GM12878 (cell line): ENCODE measurements around the gene PPP2R5C. TPM values are rescaled to one million over a fixed set of nuclear protein-coding genes. Genes with fewer than 3 reads are reported as not detected.
A peak's percentile ranks its signal among the peaks of the same experiment; 100 is the strongest.

Source experiments
- ATAC-seq: fragments of 200-7000 bp; cut with Tn5 transposase; 3 replicates; pipeline ENCODE4 v1.9.1; 2020; ENCODE audit warnings: mild to moderate bottlenecking, moderate library complexity
- BruUV-seq: library from RNA; stranded (reverse); fragments of 400-500 nt; replicated peaks from 2 replicates; lab custom pipeline; 2021; lab: Mats Ljungman, UMichigan
- CTCF ChIA-PET: fragments of 300-600 bp; sonication (Branson Sonifier 250); formaldehyde crosslinking; extraction: SDS; loops from one replicate; lab custom pipeline; 2021; ENCODE audit warnings: inconsistent platforms; lab: Yijun Ruan, JAX
- POLR2A ChIA-PET: fragments of 350-600 bp; formaldehyde crosslinking; extraction: SDS; loops from one replicate; lab custom pipeline; 2021; ENCODE audit warnings: inconsistent platforms; lab: Charles Lee
- RAD21 ChIA-PET: fragments of 300-600 bp; sonication (Branson Sonifier 250); formaldehyde crosslinking; loops from one replicate; lab custom pipeline; 2023; ENCODE audit warnings: antibody characterized with exemption; ENCODE audit not compliant: unreplicated experiment; lab: Charles Lee
- SMC1A ChIA-PET: fragments of 300-600 bp; sonication (Branson Sonifier 250); formaldehyde crosslinking; loops from one replicate; lab custom pipeline; 2023; ENCODE audit not compliant: unreplicated experiment, uncharacterized antibody; lab: Charles Lee
- DNase-seq: peaks from one replicate; pipeline ENCODE4 v3.0.0-alpha.2; 2011; ENCODE audit warnings: low read depth, low spot score
- FAIRE-seq: peaks from 3 replicates; lab custom pipeline; 2011; peaks lifted over from hg19 to GRCh38; lab: Jason Lieb, UNC
- H2AFZ ChIP-seq: 2 replicates; pipeline ENCODE4 v1.6.0; 2011; ENCODE audit warnings: low read depth, low read length, control low read depth; ENCODE audit not compliant: control insufficient read depth
- H3K27ac ChIP-seq: 2 replicates; pipeline ENCODE4 v1.5.1; 2011; ENCODE audit warnings: control low read depth; ENCODE audit not compliant: control insufficient read depth, insufficient read depth
- H3K27me3 ChIP-seq, 2 experiments: replicated peaks in 1 of 2; 2 replicates each; pipeline versions ENCODE4 v1.6.0 to v1.6.1; 2011; ENCODE audit warnings: low read length in 1 of 2; ENCODE audit not compliant: control insufficient read depth in 2 of 2, insufficient read depth in 2 of 2
- H3K36me3 ChIP-seq, 2 experiments: 2 replicates each; pipeline ENCODE4 v1.5.1; 2011; ENCODE audit warnings: low read length in 1 of 2; ENCODE audit not compliant: control insufficient read depth in 2 of 2, insufficient read depth in 2 of 2
- H3K4me1 ChIP-seq: 2 replicates; pipeline ENCODE4 v1.6.1; 2011; ENCODE audit warnings: mild to moderate bottlenecking, low read length, moderate library complexity, mixed read lengths; ENCODE audit not compliant: control insufficient read depth, insufficient read depth
- H3K4me2 ChIP-seq: 2 replicates; pipeline ENCODE4 v1.6.0; 2011; ENCODE audit warnings: control low read depth; ENCODE audit not compliant: control insufficient read depth, insufficient read depth
- H3K4me3 ChIP-seq: fragments of 200-600 bp; sonication (generic); 2 replicates; pipeline ENCODE4 v1.5.1; 2016
- H3K79me2 ChIP-seq: 2 replicates; pipeline ENCODE4 v1.6.0; 2011; ENCODE audit warnings: low read length; ENCODE audit not compliant: control insufficient read depth, insufficient read depth
- H3K9ac ChIP-seq: 2 replicates; pipeline ENCODE4 v1.8.0; 2011; ENCODE audit warnings: low read length, control low read depth, mixed read lengths; ENCODE audit not compliant: control insufficient read depth, insufficient read depth
- H3K9me3 ChIP-seq: replicated peaks from 3 replicates; pipeline ENCODE4 v1.5.1; 2011; ENCODE audit warnings: mild to moderate bottlenecking, low read length; ENCODE audit not compliant: control insufficient read depth, insufficient read depth
- H4K20me1 ChIP-seq: 2 replicates; pipeline ENCODE4 v1.6.0; 2011; ENCODE audit not compliant: control insufficient read depth, insufficient read depth
- CTCF ChIP-seq, 3 experiments: IDR thresholded peaks in 2 of 3; conservative IDR thresholded peaks in 1 of 3; 2 replicates each; pipeline ENCODE4 v1.5.1; 2011; ENCODE audit warnings: low read depth in 3 of 3, low read length in 3 of 3, mild to moderate bottlenecking in 3 of 3, control low read depth in 2 of 3, moderate library complexity in 2 of 3, inconsistent platforms in 1 of 3, mixed read lengths in 1 of 3; ENCODE audit not compliant: control insufficient read depth in 2 of 3, insufficient read depth in 1 of 3; ENCODE audit errors: extremely low read depth in 1 of 3
- SRF ChIP-seq, 2 experiments: IDR thresholded peaks; 2 replicates each; pipeline ENCODE4 v1.6.1; 2011; ENCODE audit warnings: low read depth in 2 of 2, low read length in 2 of 2, mild to moderate bottlenecking in 1 of 2, moderate library complexity in 1 of 2
- ZNF384 ChIP-seq: IDR thresholded peaks from 2 replicates; pipeline ENCODE4 v1.6.1; 2012; ENCODE audit warnings: low read depth, mild to moderate bottlenecking, low read length, improper control_type of control experiment, borderline replicate concordance
- WGBS: methylation state at CpG from one replicate; pipeline ENCODE4 v1.1.6; 2016; ENCODE audit warnings: low lambda C conversion rate; ENCODE audit not compliant: insufficient replicate concordance, insufficient coverage; ENCODE audit errors: missing lambda C conversion rate; 5-methylcytosine and 5-hydroxymethylcytosine counted together
- in situ Hi-C: fragments of 300-500 bp; cut with MboI; formaldehyde crosslinking; loops from 9 replicates; pipeline ENCODE4 v1.14.3; 2018; ENCODE audit warnings: mixed read lengths
- intact Hi-C: fragments of 100-400 bp; cut with micrococcal nuclease; formaldehyde crosslinking; loops from one replicate; pipeline ENCODE4 v1.14.2; 2022; ENCODE audit not compliant: unreplicated experiment
- polyA plus RNA-seq, 11 experiments: library from polyadenylated mRNA; depleted of rRNA in 4 of 11; unstranded in 6 of 11; stranded (reverse) in 5 of 11; fragments of >200 nt; fragmentation: Nextera tagmentation in 4 of 11; fragmentation: Illumina TruSeq in 1 of 11; extraction: Ambion mirVana in 4 of 11; extraction: Trizol in 1 of 11; gene quantifications; 1 replicate in 1 of 11; 2 replicates in 10 of 11; pipeline versions ENCODE4 v1.2.1 to v1.2.3, GENCODE V29; 2011 to 2016; ENCODE audit warnings: inconsistent platforms in 2 of 11, missing spikeins in 2 of 11, low read depth in 1 of 11
- total RNA-seq, 4 experiments: library from RNA; depleted of rRNA in 3 of 4; stranded (reverse); fragments of >200 nt in 3 of 4; fragmentation: Illumina TruSeq in 1 of 4; extraction: Trizol in 1 of 4; gene quantifications; 2 replicates each; pipeline versions ENCODE4 v1.2.1 to v1.2.3, GENCODE V29; 2013 to 2021

PPP2R5C gene
- total and polyA plus RNA-seq, 10 of the 15 experiments (the other 5 are each of a cell fraction or from before 2014, with no cell fraction given), result 106 to 199 (median 144) TPM

GRCh38 chr14:101950100-101950499 lies 188.6 kb downstream of the PPP2R5C start:
- intact Hi-C loops (no loop called here), in situ Hi-C loops (no loop called here)
- ATAC-seq (no peak), FAIRE-seq (no peak), DNase-seq (no peak)
- POLR2A ChIA-PET, result interaction anchor here (2.6 kb wide), 1 partner anchor 140 kb away, joined by 11 read pairs; no protein-coding TSS in a partner anchor
- H3K27me3 ChIP-seq, result no peaks in the 10 kb centered on the region
- H3K4me3 ChIP-seq, result no peak overlapping the region
- peaks cover 10% of the 10 kb centered on the region for H3K79me2 ChIP-seq
- CTCF ChIA-PET, result interaction anchor here (1.5 to 10.0 kb wide), 2 partner anchors 180 to 243 kb away, joined by 4 to 80 read pairs; no protein-coding TSS in a partner anchor
- TF ChIP-seq ZNF384, result peak; percentile 38; the same call in 1 of the 2 replicates
- peak in 1 of 3 experiments; percentile 21; a peak in 1 of 6 replicates for TF ChIP-seq CTCF (IDR thresholded peaks at IDR 0.05 in 2 of 3, conservative IDR thresholded peaks at IDR 0.05 in 1 of 3; ENCODE audit: control insufficient read depth in 2 of 3, extremely low read depth in 1 of 3, insufficient read depth in 1 of 3, low read depth in 3 of 3, low read length in 3 of 3)
- TF ChIP-seq SRF (IDR thresholded peaks at IDR 0.05; ENCODE audit: low read depth in 2 of 2, low read length in 2 of 2), result no peak
- no peak overlapping the region for H3K27ac ChIP-seq
- no peak overlapping the region for H3K9ac ChIP-seq
- H3K9me3 ChIP-seq, result no peaks in the 10 kb centered on the region
- RAD21 ChIA-PET, result no interaction called here
- whole genome bisulfite sequencing, result 100% methylated on average over 3 of the region's 4 CpGs
- H3K4me2 ChIP-seq, result no peak overlapping the region
- SMC1A ChIA-PET, result interaction anchor here (2.8 kb wide), 1 partner anchor 179 kb away, joined by 16 read pairs; no protein-coding TSS in a partner anchor
- H2AFZ ChIP-seq, result no peak overlapping the region
- H3K36me3 ChIP-seq, result no peaks in the 10 kb centered on the region
- no peaks in the 10 kb centered on the region for H4K20me1 ChIP-seq
- no TSS peak for BruUV-seq
- peaks cover 2% of the 10 kb centered on the region; the same call in 1 of the 2 replicates for H3K4me1 ChIP-seq
